ENCODE results near the gene OSBPL5.

GRCh38 chr11:3177931-3178330 is 12.8 kb upstream of the OSBPL5 start:
- no peak for TF ChIP-seq CTCF (IDR thresholded peaks at IDR 0.05)
- no peak for TF ChIP-seq POLR2A (IDR thresholded peaks at IDR 0.05)
- no peak for TF ChIP-seq EP300 (IDR thresholded peaks at IDR 0.05)
